ENCODE data around the gene ENDOD1. TPM values are rescaled to one million over a fixed set of nuclear protein-coding genes. Genes with fewer than 3 reads are reported as not detected.

The ENDOD1 gene
- total RNA-seq, 1 experiment from 2014 or later, result 0.87 TPM

DNA sequence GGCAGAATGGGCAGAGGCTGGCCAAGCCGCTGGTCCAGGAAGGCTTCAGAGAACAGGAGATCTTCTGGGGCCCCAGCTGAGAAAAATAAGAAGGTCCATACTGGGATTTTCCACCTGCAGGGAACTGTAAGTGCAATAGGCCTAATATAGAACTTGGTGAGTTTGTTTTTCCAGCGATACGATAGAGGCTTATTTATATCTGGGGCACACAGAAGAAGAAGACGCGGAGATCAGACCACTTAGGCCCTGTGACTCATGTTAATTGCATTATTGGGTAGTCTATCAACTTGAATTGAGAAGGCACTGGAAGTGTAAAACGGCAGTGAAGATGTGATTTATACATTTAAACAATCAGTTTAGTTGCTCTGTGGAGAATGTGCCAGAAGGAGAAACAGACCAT, 30.6 kb upstream of the ENDOD1 start:
- Mint-ChIP-seq H3K36me3 (ENCODE audit: insufficient read depth in 1 of 3, low read depth in 3 of 3) (no peaks in the 10 kb centered on the region), H3K9me3 (no peaks in the 10 kb centered on the region), H3K4me3 (no peak overlapping the region), H3K27me3 (ENCODE audit: low read depth) (peaks cover 55% of the 10 kb centered on the region), H3K27ac (no peak overlapping the region), H3K4me1 (no peaks in the 10 kb centered on the region)
- Histone ChIP-seq H2BK120ac (ENCODE audit: low read depth, low read length, poor library complexity, severe bottlenecking) (no peak overlapping the region), H2BK15ac (ENCODE audit: low read depth, low read length) (no peak overlapping the region), H3K79me2 (ENCODE audit: insufficient read depth, low read length) (no peaks in the 10 kb centered on the region), H3K23me2 (ENCODE audit: insufficient read length, low read depth, low read length, poor library complexity, severe bottlenecking) (no peaks in the 10 kb centered on the region), H3T11ph (ENCODE audit: low read length) (no peak overlapping the region), H3K4me2 (ENCODE audit: insufficient read depth, insufficient read length, low read length) (no peak overlapping the region), H3K9me3 (ENCODE audit: control insufficient read depth, low read depth, low read length) (no peaks in the 10 kb centered on the region), H3K4me1 (ENCODE audit: insufficient read depth, low read length) (no peaks in the 10 kb centered on the region), H4K5ac (ENCODE audit: insufficient read length, low read depth, low read length) (no peak overlapping the region), H3K9ac (ENCODE audit: extremely low read depth, insufficient read length, low read length) (no peak overlapping the region), H2AFZ (ENCODE audit: low read length) (no peak overlapping the region), H3K56ac (ENCODE audit: insufficient read length, low read depth, low read length) (no peak overlapping the region), H3K27me3 (ENCODE audit: insufficient read depth, low read length) (no peaks in the 10 kb centered on the region), H3K14ac (ENCODE audit: insufficient read depth, low read length) (no peak overlapping the region), H3K79me1 (ENCODE audit: insufficient read depth, low read depth, low read length, poor library complexity, severe bottlenecking) (no peaks in the 10 kb centered on the region), H4K91ac (ENCODE audit: insufficient read length, low read depth, low read length) (no peak overlapping the region), H3K18ac (ENCODE audit: insufficient read length, low read depth, low read length) (no peak overlapping the region), H2BK5ac (ENCODE audit: insufficient read length, low read length) (no peak overlapping the region), H4K8ac (replicated peaks; ENCODE audit: insufficient read length, low read depth, low read length) (no peak overlapping the region), H2AK5ac (ENCODE audit: insufficient read length, low read length) (no peak overlapping the region), H3K27ac (ENCODE audit: insufficient read length, low read depth, low read length) (no peak overlapping the region), H4K20me1 (ENCODE audit: control insufficient read depth, insufficient read depth, insufficient read length) (no peaks in the 10 kb centered on the region), H3K23ac (ENCODE audit: insufficient read length, low read depth, low read length) (no peak overlapping the region), H3K4ac (ENCODE audit: low read depth, low read length) (no peak overlapping the region), H2BK12ac (ENCODE audit: insufficient read length, low read depth, low read length) (no peak overlapping the region), H2BK20ac (ENCODE audit: low read depth, low read length, poor library complexity, severe bottlenecking) (no peak overlapping the region)
- no peak for DNase-seq
- TF ChIP-seq, protein P1, sequence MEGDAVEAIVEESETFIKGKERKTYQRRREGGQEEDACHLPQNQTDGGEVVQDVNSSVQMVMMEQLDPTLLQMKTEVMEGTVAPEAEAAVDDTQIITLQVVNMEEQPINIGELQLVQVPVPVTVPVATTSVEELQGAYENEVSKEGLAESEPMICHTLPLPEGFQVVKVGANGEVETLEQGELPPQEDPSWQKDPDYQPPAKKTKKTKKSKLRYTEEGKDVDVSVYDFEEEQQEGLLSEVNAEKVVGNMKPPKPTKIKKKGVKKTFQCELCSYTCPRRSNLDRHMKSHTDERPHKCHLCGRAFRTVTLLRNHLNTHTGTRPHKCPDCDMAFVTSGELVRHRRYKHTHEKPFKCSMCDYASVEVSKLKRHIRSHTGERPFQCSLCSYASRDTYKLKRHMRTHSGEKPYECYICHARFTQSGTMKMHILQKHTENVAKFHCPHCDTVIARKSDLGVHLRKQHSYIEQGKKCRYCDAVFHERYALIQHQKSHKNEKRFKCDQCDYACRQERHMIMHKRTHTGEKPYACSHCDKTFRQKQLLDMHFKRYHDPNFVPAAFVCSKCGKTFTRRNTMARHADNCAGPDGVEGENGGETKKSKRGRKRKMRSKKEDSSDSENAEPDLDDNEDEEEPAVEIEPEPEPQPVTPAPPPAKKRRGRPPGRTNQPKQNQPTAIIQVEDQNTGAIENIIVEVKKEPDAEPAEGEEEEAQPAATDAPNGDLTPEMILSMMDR (conservative IDR thresholded peaks at IDR 0.05), result no peak
- WGBS (ENCODE audit: extremely low coverage, insufficient read length, low lambda C conversion rate), result no CpG with 5 or more reads among the region's 6 CpGs

Measured in H9 (cell line).